DMS79 treated with DMSO at 0.1 percent for 48 hours (cell line): ENCODE data around the gene SDK1.
"Not testable (repeated sequence)": the region's sequence is repeated elsewhere in the genome, so short reads cannot be mapped to it uniquely, and the experiment has no call there.

Experiments
- DNase-seq: peaks from one replicate; lab custom pipeline; 2025; lab: John Stamatoyannopoulos, UW

SDK1 gene

DNA sequence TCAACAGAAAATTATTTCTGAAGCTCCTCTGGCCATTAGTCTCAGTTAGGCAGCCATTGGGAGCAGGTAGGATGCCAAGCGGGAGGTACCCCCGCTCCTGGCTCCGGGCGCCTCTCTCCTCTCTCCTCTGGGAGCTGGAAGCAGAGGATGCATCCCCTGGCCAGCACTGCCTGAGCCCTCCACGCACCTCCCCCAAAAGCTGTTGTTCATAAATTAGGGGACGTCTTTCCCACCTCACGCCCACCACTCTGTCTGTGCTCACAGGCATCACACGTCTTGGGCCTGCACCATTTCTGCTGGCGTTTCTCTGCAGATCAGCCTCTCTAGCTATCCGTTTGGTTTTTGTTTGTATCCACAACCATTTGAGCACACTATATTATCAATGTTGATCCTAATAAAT lies 772.0 kb downstream of the SDK1 start:
- no peak for DNase-seq

DNA sequence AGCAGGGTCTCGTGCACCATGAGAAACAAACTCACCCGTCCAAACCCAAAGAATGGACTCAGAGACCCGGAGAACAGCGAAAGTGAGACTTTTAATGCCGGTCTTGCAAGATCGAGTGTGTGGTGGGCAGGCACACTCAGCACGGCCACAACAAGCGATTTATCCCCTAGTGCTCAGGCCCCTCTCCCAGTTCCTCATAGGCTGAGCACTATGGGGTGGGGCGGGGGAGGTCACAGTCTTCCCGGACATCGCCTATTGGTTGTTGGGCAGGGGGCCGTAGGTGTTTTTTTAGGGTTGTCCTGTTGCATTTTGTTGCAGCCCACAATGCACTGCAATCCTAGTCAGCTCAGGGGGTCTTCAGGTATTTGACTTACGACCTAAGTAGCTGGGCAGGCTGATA lies 772.7 kb downstream of the SDK1 start:
- DNase-seq = no peak

DNA sequence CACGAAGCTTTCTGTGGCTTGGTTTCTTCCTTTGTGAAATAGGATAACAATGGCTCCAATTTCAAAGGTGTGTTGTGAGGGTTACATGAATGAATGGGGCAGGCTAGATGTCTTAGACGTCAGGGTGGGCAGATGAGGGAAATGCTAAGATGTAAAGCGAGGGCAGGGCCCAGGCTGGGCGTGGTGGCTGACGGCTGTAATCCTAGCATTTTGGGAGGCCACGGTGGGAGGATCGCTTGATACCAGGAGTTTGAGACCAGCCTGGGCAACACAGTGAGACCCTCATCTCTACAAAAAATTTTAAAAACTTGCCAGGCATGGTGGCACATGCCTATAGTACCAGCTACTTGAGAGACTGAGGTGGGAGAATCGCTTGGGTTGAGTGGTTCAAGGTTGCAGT lies 773.4 kb downstream of the SDK1 start:
- no peak for DNase-seq

DNA sequence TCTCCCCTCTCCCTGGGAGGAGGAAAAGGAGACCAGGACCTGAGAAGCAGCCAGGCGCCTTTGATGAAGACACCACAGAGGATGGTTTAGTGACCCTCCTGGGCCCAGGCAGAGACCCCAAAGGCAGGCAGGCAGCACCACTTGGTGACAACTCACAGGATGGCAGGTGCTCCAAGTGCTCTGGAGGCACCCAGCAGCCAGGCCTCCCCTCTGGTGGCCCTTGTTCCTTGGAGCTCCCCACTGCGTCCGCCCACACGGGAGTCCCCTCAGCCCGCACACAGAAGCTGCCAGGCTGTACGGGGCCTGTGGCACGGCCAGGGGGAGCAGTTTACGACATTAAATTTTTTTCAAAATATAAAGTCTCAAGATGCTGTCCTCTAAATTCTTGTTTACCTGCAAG lies 773.9 kb downstream of the SDK1 start:
- no peak for DNase-seq

DNA sequence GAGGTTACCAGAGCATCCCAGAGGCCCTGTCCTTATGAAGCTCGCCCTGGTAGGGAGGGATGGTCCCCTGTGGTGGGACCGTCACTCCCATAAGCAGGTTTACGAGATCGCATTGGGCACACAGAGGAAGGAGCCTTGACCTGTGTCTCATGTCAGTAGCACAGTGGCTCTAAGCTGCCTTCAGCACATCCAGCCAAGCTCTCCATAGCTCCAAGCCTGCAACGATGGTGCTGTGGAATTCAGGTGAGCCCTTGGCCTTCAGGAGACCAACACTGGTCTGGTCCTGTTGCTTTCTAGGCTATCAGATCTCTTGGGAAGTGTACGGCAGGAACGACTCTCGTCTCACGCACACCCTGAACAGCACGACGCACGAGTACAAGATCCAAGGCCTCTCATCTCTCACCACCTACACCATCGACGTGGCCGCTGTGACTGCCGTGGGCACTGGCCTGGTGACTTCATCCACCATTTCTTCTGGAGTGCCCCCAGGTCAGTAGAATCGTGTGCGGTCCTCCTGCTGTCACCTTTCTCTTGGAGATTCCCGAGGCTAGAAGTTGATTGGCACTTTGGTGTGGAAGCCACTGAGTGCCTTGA lies 775.7 kb downstream of the SDK1 start:
- no peak for DNase-seq

DNA sequence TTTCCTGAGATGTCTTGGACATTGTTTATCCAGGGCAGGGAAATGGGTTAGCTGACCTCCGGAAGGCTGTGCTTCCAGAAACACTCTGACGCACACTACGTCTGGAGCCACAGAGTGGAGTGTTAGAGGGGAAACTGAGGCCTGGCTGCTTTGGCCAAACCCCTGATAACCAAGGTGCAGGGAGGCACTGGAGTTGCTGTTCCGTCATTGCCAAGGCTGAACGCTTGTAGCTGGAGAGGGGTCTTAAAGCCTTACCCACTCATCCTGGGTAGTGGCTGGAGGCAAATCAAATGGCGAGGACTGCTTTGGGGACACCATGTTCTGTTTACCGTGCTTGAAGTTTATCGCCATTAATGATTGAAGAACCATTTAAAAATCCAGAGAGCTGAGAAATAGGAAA lies 776.9 kb downstream of the SDK1 start:
- DNase-seq = no peak

DNA sequence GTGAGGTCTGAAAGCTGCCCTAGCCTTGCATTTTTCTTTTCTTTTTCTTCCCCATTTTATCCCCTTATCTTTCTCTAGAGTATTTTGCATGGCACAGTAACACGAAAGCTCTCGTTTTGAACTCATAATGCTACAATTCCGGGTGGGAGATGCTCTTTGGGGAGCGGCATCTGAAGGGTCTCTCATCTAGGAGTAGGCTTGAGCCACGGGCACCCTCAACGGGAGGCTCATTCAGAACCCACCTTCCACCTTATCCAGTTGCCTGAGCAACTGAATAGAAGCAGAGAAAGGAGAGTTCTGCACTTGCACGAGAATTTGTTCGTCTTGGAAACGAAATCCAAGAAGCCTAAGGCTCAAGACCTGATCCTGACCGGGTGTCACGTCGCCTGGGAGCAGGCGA lies 777.5 kb downstream of the SDK1 start:
- no peak for DNase-seq

DNA sequence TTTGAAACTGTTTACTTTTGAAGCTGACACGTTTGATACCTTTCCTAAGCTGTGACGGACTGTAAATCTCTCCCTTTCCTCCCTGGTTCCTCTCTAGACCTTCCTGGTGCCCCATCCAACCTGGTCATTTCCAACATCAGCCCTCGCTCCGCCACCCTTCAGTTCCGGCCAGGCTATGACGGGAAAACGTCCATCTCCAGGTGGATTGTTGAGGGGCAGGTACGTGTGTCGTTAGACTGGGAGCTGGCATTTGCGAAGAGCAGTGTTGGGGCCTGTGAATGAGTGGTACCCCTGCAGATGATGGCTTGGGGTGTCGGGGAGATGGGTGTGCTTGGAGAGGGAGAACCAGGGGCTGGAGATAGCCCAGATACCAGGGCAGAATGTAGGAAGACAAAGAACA lies 778.3 kb downstream of the SDK1 start:
- DNase-seq = no peak

DNA sequence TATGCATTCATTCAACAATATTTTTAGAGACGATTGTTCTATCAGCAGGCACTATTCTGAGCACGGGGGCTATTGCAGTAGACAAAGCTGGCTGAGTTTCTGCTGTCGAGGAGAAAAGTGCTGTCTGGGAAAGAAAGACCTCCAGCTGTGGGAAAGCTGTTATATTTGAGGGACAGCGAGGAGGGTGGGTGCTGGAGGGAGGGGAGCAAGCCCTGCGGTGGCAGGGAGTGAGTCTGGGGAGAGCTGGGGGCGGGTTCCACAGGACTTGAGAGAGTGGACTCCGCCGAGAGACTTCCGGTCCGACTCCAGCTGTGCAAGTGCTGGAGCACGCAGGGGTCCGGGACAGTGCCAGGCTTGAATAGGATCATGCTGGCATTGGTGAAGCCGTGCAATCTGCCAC lies 778.9 kb downstream of the SDK1 start:
- DNase-seq = no peak

DNA sequence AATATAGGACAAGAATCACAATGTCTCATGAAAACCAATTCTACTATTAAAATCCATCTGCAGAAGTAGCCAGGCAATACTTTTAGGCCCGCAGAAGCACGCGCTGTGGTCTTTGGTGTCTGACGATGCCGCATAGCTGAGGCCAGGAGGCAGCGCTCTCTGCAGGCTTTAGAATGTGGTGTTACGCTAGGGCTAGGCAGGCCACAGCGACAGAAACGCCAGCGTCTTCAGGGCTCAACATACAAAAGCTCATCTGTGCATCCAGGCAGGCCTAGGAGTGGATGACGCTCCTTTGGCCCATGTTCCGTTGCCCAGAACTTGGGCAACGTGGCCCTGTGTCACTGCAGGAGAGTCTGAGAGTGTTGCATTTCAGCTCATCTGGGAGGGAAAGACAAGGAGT lies 779.9 kb downstream of the SDK1 start:
- no peak for DNase-seq

DNA sequence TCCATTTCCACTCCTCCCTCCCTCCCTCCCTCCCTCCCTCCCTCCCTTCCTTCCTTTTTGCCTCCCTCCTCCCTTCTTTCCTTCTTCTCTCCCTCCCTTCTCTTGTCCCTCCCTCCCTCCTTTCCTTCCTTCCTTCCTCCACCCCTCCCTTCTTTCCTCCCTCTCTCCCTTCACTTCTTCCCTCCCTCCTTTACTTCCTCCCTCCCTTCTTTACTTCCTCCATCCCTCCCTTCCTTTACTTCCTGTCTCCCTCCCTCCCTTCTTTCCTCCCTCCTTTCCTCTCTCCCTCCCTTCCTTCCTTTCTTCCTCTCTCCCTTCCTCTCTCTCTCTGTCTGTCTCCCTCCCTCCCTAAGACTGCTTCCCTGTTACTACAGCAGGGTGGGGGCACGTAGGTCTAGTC lies 782.5 kb downstream of the SDK1 start:
- no peak for DNase-seq

DNA sequence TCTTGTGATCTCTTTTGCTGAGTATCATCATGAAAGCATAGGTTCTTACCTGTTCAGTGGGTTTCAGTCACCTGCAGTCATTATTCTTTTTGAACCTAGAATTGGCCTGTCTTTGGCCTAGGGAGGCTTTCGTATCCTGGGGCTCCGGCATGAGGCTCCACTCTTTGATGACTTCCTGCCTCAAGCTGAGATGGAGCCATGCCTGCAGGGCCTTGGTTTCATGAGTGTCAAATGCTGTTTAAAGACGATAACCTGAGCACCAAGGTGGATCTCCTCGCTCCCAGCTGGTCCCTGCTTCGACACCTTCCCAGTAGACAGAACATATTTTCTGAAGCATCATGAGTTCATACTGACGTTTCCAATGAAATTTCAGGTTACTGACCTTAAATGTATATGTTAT lies 783.2 kb downstream of the SDK1 start:
- no peak for DNase-seq

DNA sequence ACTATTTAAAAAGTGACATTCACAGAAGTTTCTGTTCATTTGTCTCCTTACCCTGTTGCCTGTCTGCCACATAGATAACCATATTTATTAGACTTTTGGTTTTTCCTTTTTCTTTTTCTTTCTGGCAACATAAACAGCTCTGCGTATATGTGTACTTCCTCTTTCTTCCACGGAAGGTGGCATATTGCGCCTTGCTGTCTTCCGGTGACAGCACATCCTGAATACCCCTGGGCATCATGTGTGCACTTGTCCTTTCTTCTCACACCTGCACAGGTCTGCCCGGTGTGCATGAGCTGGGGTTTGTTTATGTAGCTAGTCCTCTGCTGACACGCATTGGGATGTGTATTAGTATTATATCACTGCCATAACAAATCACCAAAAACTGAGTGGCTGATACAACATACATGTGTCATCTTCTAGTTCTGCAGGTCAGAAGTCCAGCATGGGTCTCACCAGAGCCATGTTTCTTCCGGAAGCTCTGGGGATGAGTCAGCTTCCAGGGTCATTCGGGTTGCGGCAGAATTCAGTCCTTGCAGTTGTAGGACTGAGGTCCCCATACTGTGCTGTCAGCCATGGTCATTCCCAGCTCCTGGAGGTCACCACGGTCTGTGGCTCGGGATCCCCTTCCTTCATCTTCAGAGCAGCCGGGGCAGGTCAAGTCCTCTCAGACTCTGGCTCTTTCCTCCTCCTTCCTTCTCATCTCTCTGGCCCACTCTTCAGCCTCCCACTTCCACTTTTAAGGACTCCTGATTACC lies 785.1 kb downstream of the SDK1 start:
- no peak for DNase-seq

DNA sequence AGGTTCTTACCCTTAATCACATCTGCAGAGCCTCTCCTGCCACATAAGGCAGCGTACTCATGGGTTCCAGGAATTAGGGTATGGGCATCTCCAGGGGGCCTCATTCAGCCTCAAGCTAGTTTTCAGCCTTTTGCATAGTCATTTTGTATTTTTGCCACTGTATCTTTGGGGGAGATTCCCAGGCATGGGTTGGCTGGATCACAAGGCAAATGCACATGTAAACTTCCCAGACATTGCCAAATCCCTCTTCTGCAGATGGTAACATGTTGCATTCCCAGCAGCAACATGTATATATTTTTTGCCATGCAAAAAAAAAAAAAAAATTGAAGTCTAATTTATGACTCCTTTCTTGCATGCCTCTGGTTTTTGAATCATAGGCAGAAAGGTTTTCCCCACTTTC lies 785.7 kb downstream of the SDK1 start:
- no peak for DNase-seq

DNA sequence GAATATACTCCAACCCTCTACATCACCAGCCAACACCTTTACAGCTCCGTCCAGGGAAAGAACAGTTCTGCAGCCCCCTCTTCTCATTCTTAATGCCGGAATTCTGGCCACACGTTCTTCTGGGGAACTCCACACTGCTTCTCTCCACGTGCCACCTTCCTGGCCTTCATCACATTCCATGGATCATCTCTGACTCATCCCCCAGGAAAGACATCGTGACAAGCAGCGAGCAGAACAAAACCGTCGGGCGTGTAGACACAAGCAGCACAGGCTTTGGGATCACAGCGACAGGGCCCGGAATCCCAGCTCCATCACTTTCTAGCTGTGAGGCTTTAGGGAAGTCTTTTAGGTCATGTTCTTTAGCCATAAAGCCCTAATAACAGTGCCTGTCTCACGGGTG lies 790.7 kb downstream of the SDK1 start:
- no peak for DNase-seq

DNA sequence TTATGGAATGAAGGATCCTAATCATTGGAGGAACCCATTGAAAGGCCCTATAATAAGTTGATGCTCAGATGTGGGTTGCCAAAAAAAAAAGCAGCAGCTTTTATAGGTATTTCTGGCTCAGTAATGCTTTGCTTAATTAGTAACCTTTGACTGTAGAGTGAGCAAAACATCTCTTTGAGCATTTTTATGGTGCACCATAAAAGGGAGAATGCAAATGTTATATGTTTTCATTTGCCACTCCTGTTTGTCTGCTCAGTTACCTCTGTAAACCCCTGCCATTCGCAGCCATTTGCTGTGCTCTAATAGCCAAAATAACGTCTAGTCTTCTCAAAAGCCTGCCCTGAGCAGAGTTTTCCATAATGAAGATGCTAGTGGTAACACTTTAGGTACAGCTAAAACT lies 792.0 kb downstream of the SDK1 start:
- no peak for DNase-seq

DNA sequence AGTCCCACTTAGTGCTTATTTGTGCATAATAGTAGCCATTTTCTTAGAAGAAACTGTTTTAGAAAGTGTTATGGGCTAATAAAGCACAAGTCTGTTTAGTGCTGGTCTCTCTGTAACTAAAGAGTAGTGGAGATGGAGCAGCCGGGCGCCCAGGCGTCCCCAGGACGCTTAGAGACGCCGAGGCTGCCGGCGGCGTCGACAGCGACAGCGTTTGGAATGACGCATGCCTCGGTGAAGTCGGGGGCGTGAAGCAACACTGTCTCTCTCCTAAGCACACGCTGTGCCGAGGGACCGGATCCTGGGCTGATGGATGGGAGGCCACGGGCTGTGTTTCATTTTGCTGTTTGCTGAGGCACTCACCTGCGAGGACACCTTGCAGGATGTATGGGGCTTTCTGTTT lies 792.4 kb downstream of the SDK1 start:
- no peak for DNase-seq

DNA sequence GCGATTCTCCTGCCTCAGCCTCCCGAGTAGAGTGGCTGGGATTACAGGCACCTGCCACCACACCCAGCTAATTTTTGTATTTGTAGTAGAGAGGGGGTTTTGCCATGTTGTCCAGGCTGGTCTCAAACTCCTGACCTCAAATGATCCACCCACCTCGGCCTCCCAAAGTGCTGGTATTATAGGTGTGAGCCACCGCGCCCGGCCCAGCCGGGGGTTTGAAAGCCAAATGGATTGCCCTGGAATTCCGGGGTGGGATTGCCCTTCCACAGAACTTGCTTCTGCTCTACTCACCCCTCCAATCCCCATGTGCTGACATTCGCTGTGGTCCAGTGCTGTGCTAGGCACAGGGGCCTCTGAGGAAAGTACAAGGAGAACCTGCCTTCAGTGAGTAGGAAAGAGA lies 793.1 kb downstream of the SDK1 start:
- DNase-seq = not testable (repeated sequence)

DNA sequence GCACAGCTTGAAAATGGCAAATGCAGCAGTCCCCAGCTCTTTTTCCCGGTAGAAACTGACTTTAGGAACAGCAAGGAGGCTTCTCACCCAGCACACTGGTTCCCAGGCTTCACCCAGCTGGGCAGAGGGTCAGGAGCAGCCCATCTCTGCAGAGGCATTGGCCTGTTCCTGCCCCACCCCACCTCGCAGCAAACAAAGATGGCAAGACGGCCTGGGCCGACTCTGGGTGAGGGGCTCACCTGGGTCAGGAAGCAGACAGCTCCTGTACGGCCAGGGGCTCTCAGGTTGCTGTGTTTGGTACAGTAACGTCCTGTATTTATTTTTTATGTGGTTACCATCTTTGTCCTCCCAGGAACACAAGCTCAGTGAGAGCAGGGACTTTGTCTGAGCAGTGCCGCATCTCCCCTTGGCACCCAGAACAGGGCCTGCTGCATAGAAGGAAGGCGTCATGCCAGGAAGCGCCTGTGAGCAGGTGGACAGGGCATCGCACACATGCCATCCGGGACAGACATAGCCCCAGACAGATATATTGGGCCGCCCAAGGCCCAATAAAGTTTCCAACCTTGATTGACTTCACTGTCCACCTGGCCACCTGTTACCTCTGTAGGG lies 796.1 kb downstream of the SDK1 start:
- DNase-seq = no peak

DNA sequence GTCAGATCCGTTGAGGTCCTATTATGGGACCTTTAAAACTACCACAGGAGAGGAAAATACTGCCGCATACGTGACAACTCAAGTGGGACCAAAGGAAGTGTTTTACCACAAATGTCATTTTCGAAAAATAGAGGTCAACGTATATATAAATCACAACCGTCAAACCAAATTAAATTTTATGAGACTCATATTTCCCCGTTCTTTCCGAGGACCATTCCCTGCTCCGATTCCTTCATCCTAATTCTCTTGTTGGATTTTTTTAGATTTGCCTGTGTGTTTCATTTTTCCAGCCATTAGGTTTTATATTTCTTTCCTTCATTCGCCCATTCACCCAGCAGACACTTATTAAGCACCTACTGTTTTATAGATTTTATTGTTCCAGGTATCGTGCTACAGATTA lies 797.1 kb downstream of the SDK1 start:
- no peak for DNase-seq

DNA sequence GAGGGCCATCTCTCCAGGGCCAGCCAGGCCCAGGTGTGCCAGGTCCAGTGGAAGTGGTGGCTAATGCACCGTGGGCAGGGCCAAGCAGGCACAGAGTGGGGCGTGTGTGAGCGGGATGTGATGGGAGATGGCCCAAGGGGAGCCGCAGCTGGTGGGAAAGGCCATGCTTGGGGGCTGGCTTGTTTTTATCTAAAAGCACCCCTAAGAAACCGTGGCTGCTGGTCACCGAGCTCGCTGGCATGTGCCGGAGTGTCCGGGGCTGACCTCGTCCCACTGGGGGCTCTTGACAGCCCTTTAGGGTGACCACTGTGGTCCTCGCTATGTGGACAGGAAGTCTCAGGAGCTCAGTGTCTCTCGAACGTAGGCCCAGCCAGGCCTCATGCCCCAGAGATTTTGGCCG lies 798.6 kb downstream of the SDK1 start:
- no peak for DNase-seq

DNA sequence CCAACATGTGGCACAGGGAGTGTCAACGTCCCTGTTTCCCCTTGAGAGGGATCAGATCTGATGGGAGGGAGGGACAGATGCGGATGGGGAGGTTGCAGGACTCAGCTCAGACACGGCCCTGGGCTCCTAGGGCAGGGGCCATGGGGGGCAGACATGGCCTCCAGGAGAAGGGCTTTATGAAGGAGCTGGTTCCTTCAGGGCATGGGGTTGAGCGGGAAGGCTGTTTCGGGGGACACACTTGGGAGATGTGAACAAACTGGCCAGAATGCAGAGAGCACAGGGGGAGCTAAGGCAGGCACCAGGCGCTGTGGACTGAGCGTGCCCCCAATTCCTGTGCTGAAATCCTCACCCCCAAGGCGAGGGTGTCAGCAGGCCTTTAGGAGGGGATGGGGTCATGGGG lies 799.1 kb downstream of the SDK1 start:
- no peak for DNase-seq

DNA sequence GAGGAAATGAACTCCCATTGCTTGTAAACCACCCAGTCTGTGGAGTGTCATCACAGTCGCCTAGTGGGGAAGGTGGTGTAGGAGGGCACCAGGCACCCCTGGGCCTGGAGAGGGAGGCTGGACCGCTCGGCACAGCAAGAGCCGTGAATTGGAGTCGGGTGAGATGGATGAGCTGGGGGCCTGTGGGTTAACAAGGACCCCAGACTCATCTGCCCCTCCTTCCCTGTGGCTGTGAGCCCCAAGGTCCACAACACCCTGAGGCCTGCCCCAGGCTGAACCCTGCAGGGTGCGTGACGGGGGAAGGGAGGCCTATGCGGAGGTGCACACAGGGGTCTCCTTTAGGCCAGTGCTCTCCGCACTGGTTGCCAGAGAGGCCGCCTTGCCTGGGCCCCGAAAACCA lies 799.6 kb downstream of the SDK1 start:
- no peak for DNase-seq
